ENCODE results near the gene KMT2E. TPM values are rescaled to one million over a fixed set of nuclear protein-coding genes. Genes with fewer than 3 reads are reported as not detected.

KMT2E gene
- 34.2 and 38.2 TPM in 2 replicates for total RNA-seq (2021)
- long read RNA-seq, transcript KMT2E-214 (7 exons, 1,133 nt), result major isoform, 19 of 232 reads
- long read RNA-seq, partial matches to known transcripts, result 79 of 232 reads
- long read RNA-seq, other reads (novel, unspliced or antisense), result 131 of 232 reads

GRCh38 chr7:105013816-105014692, at the start of gene KMT2E:
KMT2E (plus strand) TSS chr7:105014205; CDS start chr7:105040953, 26,748 bp downstream.
- H3K9me3 ChIP-seq (ENCODE audit: control insufficient read depth, low read depth, low read length), result no peaks in the 10 kb centered on the region
- peak within 1 kb of the TSS; percentile 95; the same call in 1 of the 2 replicates for H3K4ac ChIP-seq (ENCODE audit: low read depth, low read length)
- Mint-ChIP-seq H3K4me1 (peaks cover 39 to 40% of the 10 kb centered on the region in 2 experiments), H3K9me3 (peaks cover 2 to 6% of the 10 kb centered on the region in 2 experiments; a peak in 4 of 5 replicates), H3K27ac (peak within 1 kb of the TSS; percentile 100), H3K4me3 (peak within 1 kb of the TSS; percentile 99 to 100), H3K27me3 (ENCODE audit: low read depth) (no peaks in the 10 kb centered on the region; the same call in 1 of the 2 replicates), H3K36me3 (ENCODE audit: insufficient read depth in 1 of 3, low read depth in 3 of 3) (peaks cover 9 to 24% (median 17%) of the 10 kb centered on the region in 3 experiments)
- peak within 1 kb of the TSS; percentile 97 for H4K91ac ChIP-seq (ENCODE audit: insufficient read length, low read depth, low read length)
- H3K9ac ChIP-seq (ENCODE audit: extremely low read depth, insufficient read length, low read length), result peak within 1 kb of the TSS; percentile 99
- WGBS (ENCODE audit: extremely low coverage, insufficient read length, low lambda C conversion rate), result no CpG with 5 or more reads among the region's 69 CpGs
- H4K20me1 ChIP-seq (ENCODE audit: control insufficient read depth, insufficient read depth, insufficient read length), result no peaks in the 10 kb centered on the region
- H2BK5ac ChIP-seq (ENCODE audit: insufficient read length, low read length), result peak within 1 kb of the TSS; percentile 100
- H2BK20ac ChIP-seq (ENCODE audit: low read depth, low read length, poor library complexity, severe bottlenecking), result no peak within 1 kb of the TSS
- H3K23ac ChIP-seq (ENCODE audit: insufficient read length, low read depth, low read length), result peak within 1 kb of the TSS; percentile 91
- peak; percentile 88 for DNase-seq
- H2BK12ac ChIP-seq (ENCODE audit: insufficient read length, low read depth, low read length), result peak within 1 kb of the TSS; percentile 47
- peak within 1 kb of the TSS; percentile 100 for H4K5ac ChIP-seq (ENCODE audit: insufficient read length, low read depth, low read length)
- H3K4me2 ChIP-seq (ENCODE audit: insufficient read depth, insufficient read length, low read length), result peak within 1 kb of the TSS; percentile 89
- no peaks in the 10 kb centered on the region for H3K79me1 ChIP-seq (ENCODE audit: insufficient read depth, low read depth, low read length, poor library complexity, severe bottlenecking)
- peak within 1 kb of the TSS; percentile 97 for H2AK5ac ChIP-seq (ENCODE audit: insufficient read length, low read length)
- peak within 1 kb of the TSS; percentile 100 for H4K8ac ChIP-seq (replicated peaks; ENCODE audit: insufficient read length, low read depth, low read length)
- peak within 1 kb of the TSS; percentile 98 for H3K56ac ChIP-seq (ENCODE audit: insufficient read length, low read depth, low read length)
- H3K27ac ChIP-seq (ENCODE audit: insufficient read length, low read depth, low read length), result peak within 1 kb of the TSS; percentile 99
- H2BK15ac ChIP-seq (ENCODE audit: low read depth, low read length), result peak within 1 kb of the TSS; percentile 54; the same call in 1 of the 2 replicates
- peaks cover 52% of the 10 kb centered on the region; the same call in 1 of the 2 replicates for H3K79me2 ChIP-seq (ENCODE audit: insufficient read depth, low read length)
- H2AFZ ChIP-seq (ENCODE audit: low read length), result no peak within 1 kb of the TSS
- H3K27me3 ChIP-seq (ENCODE audit: insufficient read depth, low read length), result no peaks in the 10 kb centered on the region
- H3K14ac ChIP-seq (ENCODE audit: insufficient read depth, low read length), result peak within 1 kb of the TSS; percentile 99
- H3K18ac ChIP-seq (ENCODE audit: insufficient read length, low read depth, low read length), result peak within 1 kb of the TSS; percentile 99
- H3K23me2 ChIP-seq (ENCODE audit: insufficient read length, low read depth, low read length, poor library complexity, severe bottlenecking), result peaks cover 7% of the 10 kb centered on the region
- H3T11ph ChIP-seq (ENCODE audit: low read length), result peak within 1 kb of the TSS; percentile 86
- H2BK120ac ChIP-seq (ENCODE audit: low read depth, low read length, poor library complexity, severe bottlenecking), result peak within 1 kb of the TSS; percentile 89
- no peaks in the 10 kb centered on the region; the same call in 1 of the 2 replicates for H3K4me1 ChIP-seq (ENCODE audit: insufficient read depth, low read length)
- no peak; the same call in 1 of the 3 replicates for TF ChIP-seq CTCF (conservative IDR thresholded peaks at IDR 0.05)
